NOMO-1 treated with DMSO at 0.1 percent for 48 hours (cell line): ENCODE measurements around the gene ELOVL2.
"Not testable (repeated sequence)": the region's sequence is repeated elsewhere in the genome, so short reads cannot be mapped to it uniquely, and the experiment has no call there.

Experiments
- DNase-seq: peaks from one replicate; lab custom pipeline; 2025; ENCODE audit not compliant: unreplicated experiment; lab: John Stamatoyannopoulos, UW

ELOVL2 gene, protein sequence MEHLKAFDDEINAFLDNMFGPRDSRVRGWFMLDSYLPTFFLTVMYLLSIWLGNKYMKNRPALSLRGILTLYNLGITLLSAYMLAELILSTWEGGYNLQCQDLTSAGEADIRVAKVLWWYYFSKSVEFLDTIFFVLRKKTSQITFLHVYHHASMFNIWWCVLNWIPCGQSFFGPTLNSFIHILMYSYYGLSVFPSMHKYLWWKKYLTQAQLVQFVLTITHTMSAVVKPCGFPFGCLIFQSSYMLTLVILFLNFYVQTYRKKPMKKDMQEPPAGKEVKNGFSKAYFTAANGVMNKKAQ

DNA sequence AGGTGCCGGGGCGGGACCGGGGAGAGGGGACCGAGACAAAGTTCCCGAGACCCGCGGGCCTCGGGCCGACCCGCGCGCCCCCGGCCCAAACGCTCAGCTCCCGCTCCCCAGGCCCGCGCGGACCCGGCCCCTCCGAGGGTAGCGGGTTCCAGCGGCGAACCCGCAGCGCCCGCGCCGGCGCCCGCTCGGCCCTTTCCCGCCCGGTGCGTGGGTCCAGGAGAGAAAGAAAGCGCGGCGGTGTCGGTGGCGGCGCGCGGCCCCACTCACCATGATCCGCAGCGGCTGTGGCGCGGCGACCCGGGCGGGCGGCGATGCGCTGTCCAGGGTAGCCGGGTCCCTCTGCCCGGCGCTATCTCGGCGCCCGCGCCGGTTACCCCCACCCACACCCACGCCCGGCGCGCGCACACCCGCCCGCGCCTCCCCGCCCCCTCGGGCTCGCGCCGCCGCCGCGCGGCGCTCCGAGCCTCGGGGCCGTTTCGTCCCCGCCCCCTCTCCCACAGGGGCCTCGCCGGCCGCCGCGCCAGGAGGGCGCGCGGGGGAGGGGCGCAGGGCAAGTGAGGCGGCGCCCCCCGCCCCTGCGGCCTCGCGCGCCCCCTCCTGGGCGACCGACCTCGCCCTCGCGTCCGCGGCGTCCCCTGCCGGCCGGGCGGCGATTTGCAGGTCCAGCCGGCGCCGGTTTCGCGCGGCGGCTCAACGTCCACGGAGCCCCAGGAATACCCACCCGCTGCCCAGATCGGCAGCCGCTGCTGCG, at the start of gene ELOVL2:
Gene ELOVL2 (minus strand): TSS at position 345 of the 751 bp plus-strand sequence. CDS start 75 bp downstream, at position 270.
- DNase-seq = no peak

DNA sequence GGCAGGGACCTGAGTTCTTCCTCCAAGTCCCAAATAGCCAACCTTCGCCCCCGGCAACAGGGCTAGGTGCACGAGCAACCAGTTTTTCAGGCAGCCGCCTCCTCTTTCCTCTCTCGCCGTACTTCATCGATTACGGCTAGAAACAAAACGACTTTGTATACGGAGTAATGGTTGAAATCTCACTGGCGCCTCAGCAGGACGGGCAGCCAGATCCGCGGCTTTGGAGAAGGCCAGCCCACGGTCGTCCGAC, 49.2 kb upstream of the ELOVL2 start:
- no peak for DNase-seq

DNA sequence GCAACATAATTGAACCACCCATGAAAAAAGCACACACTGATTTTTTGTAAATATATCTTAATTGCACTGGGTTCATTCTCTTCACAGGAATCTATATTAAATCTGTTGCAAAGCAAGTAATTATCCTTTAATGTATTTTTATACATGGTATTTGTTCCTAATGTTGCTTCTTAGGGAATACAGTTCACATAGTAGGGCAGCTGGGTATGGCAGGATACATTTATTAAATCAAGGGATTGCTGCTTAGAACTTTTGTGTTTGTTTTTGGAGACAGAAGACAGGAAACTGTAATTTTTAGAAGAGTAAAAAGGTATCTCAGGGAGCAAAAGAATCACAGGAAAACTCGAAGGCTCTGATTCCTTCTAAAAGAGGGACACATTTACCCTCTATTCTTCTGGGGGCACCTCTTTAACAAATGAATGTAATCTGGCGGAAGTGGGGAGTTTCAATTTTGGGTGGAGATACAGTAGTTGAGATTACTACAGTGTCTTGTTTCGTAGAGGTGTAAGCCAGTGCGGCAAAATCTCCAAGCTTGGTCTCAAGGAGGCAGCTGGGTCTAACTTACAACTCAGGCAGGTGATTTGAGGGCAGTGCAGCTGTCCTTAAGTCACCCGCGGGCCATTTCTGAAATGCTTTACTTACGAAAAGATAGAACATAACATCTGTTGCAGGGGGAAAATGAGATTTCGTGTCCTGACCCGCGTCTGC, 48.7 kb upstream of the ELOVL2 start:
- DNase-seq = peak; percentile 62

DNA sequence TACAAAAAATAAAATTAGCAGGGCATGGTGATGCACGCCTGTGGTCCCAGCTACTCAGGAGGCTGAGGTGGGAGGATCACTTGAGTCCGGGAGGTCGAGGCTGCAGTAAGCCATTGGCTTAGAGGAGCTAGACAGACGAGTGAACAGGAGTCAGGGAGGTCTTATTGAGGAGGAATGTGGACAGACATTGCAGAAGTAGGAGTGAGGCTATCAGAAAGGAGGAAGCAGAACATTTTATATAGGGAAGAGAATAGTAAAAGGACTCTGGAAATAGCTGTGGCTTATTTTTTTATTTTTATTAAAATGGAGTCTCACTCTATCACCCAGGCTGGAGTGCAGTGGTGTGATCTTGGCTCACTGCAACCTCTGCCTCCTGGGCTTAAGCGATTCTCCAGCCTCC, 47.0 kb upstream of the ELOVL2 start:
- peak; percentile 27 for DNase-seq

DNA sequence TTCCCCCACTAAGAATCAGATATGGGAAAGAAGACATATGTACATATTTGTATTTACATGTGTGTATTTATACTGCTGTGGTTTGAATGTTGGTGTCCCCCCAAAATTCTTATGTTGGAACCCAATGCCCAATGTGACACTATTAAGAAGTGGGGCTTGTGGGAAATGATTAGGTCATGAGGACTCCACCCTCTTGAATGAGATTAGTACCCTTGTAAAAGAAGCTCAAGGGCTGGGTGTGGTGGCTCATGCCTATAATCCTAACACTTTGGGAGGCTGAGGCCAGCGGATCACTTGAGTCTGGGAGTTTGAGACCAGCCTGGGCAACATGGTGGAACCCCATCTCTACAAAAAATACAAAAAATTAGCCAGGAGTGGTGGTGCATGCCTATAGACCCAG, 45.6 kb upstream of the ELOVL2 start:
- no peak for DNase-seq

DNA sequence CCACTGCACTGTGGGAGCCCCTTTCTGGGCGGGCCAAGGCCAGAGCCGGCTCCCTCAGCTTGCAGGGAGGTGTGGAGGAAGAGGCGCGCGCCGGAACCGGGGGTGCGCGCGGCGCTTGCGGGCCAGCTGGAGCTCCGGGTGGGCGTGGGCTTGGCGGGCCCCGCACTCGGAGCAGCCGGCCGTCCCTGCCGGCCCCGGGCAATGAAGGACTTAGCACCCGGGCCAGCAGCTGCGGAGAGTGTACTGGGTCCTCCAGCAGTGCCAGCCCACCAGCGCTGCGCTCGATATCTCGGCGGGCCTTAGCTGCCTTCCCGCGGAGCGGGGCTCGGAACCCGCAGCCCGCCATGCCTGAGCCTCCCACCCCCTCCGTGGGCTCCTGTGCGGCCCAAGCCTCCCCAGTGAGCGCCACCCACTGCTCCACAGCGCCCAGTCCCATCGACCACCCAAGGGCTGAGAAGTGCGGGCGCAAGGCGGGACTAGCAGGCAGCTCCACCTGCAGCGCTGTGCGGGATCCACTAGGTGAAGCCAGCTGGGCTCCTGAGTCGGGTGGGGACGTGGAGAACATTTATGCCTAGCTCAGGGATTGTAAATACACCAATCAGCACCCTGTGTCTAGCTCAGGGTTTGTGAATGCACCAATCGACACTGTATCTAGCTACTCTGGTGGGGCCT, 43.2 kb upstream of the ELOVL2 start:
- DNase-seq = not testable (repeated sequence)

DNA sequence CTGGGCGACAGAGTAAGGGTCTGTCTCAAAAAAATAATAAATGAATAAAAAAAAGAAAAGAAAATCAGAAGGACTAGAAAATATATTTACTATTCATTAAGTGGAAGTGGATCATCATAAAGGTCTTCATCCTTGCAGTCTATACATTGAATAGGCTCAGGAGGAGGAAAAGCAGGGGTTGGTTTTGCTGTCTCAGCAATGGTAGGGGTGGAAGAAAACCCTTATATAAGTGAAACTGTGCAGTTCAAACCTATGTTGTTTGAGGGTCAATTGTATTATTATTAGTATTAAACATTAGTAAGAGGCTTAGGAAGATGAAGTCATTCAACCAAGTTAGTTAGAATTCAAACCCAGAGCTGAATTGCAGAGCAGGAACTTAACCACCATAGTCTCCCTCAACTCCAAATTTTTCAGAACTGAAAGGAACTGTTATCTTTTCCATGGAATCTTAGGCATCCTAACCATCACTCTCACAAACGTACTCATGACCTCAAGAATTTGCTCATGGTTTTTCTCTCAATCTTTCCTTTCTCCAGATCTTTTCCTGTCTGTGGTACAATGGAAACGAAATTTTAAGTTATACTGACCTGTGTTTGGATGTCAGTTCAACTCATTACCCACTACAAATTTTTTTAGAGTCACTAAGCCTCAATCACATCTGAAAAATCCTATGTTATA, 41.8 kb upstream of the ELOVL2 start:
- no peak for DNase-seq

DNA sequence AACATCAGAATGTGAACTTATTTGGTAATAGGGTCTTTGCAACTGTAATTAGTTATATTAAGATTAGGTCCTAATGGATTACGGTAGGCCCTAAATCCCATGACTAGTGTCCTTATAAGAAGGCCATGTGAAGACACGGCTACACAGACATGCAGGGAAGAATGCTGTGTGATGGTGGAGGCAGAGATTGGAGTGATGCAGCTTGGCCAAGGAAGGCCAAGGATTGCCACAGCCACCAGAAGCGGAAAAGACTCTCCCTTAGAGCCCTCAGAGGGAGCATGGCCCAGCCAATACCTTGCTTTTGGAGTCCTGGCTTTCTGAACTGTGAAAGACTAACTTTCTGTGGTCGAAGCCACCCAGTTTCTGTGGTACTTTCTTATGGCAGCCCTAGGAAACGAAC, 39.9 kb upstream of the ELOVL2 start:
- DNase-seq = no peak

DNA sequence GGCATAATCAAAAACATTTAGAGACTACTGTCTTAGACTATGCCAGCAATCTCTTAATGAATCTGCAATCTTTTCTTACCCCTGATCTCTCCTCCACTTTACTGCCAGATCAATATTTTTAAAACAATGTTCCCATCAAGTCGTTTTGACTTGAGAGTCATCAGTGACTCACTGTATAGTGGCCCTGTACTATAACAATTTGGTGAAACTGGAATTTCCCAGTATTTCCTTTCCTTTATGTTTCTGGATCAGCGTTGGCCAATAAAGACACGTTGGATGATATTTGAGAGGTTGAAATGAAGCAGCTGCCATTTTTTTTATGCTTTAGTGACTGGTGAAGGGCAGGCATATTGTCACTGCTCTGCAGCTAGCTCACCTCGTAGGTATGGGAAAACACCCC, 39.4 kb upstream of the ELOVL2 start:
- DNase-seq = no peak

DNA sequence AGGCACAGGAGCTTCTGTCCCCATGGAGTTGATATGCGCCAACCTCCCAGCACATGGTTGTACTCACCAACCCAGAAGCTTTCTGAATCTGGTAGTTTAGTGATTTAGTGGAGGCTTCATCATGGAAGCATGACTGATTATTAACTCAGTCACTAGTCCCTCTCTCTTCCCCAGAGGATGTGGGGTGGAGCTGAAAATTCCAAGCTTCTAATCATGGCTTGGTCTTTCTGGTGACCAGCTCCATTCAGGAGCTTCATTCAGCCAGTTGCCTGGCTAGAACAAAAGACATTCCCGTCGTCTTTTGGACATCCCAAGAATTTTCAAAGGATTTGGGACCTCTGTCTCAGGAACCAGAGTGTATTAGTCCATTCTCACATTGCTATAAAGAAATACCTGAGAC, 36.2 kb upstream of the ELOVL2 start:
- no peak for DNase-seq

DNA sequence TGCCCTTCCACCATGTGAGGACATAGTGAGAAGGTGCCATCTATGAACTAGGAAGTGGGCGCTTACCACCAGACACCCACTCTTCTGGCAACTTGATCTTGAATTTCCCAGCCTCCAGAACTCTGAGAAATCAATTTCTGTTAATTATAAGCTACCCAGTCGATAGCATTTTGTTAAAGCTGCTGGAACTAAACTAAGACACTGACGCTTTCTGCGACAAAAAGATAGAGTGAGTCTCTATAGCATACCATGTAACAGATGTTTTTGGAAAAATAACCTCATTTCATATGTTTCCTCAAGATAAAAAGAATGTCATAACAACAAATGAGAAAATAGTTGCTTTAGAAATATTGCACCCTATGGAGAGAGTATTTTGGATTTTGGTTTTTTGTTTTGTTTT, 34.2 kb upstream of the ELOVL2 start:
- DNase-seq = no peak

DNA sequence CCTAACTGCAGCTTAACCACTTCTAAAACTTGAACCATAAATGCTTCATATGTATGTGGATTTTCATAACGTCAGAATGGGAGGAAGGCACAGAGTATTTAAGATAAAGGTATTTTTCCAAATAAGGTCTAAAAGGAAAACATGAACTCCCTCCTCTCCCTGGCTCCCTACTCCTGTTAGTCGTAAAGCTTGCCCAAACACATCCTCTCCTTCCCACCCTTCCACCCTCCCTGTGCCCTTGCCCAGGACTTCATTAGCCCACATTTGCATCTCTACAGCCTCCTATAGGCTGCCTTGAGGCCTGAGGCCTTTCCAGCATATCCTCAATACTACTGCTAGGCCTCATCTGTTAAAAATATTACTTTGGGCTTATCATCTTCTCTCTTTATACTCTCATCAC, 32.4 kb upstream of the ELOVL2 start:
- DNase-seq = no peak

DNA sequence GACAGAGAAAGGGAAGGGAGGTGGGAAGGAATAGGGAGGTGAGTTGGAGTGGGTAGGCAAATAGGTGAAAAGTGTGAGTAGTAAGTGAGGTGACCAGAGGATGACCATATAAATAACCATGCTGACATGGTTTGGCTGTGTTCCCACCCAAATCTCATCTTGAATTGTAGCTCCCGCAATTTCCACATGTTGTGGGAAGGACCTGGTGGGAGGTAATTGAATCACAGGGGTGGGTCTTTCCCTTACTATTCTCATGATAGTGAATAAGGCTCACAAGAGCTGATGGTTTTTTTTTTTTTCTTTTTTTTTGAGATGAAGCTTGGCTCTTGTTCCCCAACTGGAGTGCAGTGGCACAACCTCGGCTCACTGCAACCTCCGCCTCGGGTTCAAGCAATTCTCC, 28.0 kb upstream of the ELOVL2 start:
- no peak for DNase-seq

DNA sequence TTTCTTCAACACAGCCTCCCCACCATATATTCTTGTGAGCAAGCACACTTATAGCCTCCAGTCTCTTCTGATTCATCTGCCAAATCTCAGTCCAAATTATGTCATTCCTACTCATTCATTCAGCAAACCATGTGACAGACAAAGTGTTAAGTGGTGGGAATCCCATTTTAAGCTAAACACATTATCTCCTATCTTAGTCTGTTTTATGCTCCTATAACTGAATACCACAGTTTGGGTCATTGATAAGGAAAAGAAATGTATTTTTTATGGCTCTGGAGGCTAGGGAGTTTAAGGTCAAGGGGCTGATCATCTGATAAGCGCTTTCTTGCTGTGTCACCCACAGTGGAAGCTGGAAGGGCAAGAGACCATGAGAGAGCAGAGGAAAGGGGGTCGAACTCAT, 25.7 kb upstream of the ELOVL2 start:
- no peak for DNase-seq

DNA sequence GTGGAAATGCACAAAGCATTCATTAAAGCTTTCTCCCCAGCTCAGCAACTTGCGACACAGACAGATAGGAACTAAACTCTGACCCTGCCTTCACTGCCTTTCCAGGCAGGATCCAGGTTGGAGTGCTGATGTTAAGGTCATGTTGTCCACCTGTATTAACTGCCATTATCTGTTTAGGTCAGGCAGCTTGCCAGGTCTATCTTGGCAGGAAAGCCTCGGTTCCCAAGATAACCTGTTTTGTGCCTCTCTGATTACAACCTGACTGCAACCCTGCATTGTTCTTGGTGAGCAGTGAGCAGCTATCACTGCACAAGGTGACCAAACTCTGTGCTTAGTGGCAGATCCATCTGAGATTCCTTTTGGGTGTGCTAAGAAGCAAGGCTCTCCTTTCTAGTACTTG, 23.2 kb upstream of the ELOVL2 start:
- DNase-seq = no peak

DNA sequence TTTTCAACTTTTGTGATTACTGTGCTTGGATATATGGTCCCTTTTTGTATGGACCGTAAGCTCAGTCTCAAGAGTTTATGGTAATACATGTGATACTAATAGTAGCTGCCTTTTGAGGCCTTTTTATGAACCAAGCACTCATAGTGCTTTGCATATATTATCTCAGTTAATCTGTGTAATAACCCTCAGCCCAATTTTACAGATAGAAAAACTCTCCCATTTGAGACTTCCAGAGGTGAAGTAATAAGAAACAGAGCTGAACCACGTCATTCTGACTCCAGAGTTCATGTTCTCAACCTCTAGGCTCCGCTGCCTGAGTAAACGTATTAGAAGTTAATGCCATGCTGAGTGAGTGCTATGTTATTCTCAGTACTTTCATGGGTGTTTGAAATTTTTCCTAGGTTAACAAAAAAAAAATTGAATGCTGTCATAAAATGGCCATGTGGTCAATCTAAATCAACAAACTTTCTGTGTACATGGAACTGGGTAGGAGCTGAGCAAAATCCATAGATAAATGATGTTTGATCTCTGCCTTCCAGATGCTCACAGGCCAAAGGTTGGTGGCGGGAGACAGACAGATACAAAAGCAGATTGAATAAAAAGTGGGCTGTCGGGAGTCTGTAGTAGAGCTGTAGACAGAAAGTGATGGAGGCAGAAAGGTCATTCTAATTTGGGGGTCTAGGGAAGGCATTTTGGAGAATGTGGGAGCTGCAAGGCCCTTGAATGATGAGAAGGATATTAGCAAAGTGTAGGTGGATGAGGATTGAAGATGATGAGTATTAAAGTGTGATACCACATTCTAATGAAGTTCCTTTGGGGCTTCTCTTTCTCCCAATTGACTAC, 22.6 kb upstream of the ELOVL2 start:
- no peak for DNase-seq

DNA sequence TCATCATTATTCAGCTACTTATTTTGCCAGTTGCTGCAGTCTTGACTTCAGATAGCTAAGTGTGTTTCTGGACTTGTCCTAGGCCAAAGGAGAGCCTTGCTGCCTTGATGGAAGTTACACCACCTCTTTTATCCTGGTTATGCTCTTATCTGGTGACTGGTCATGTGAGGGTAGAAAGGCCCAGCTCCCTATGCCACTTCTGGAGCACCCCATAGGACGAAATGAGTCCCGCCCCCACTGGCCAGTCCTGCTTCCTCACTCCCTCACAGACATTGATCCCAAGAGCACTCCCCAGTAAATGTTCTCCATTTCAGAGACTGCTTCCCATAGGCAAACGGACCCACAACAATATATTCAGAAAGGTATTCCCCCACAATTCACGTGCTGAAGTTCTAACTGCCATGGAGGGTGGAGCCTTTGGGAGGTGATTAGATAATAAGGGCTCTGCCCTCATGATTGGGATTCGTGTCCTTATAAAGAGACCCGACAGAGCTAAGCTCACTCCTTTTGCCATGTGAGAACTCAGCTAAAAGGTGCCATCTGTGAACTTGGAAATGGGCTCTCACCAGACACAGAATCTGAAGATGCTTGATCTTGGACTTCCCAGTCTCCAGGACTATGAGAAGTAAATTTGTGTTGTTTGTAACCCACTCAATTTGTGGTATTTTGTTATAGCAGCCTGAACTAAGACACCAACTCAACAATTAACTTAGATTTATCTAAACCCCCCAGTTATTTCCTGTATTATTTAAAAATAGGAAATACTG, 21.5 kb upstream of the ELOVL2 start:
- DNase-seq = no peak

DNA sequence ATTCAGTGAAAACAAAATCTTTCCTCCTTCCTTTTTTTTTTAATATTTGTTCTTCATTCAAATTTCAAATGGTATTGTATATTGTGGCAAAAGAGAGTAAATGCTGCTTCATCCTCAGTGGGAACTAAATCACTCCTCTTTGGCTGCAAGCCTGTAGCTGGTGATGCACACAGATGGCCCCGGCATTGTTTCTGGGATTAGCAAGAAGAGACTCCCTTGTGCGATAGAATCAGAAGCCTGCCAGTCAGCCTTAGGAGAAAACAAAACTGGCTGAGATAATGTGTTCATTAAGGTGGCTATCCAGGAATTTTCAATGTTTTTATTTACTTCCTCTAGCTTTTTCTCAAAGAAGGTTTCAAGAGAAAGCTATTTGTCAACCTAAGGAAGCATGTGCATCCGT, 20.7 kb upstream of the ELOVL2 start:
- DNase-seq = no peak

DNA sequence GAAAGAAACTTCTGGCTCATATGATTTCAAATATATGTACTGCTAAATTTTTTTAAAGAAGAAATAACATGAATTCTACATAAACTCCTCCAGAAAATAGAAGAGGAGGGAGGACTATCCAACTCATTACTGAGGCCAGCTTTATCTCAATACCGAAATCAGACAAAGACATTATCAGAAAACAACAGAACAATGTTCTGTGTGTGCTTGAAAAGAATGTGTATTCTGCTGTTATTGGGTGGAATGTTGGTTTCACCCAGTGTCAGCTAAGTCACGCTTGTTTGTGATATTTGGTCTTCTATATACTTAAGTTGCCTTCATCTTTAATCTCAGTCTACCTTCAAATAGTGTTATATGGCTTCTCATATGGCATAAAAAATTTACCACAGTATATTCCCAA, 18.6 kb upstream of the ELOVL2 start:
- DNase-seq = no peak

DNA sequence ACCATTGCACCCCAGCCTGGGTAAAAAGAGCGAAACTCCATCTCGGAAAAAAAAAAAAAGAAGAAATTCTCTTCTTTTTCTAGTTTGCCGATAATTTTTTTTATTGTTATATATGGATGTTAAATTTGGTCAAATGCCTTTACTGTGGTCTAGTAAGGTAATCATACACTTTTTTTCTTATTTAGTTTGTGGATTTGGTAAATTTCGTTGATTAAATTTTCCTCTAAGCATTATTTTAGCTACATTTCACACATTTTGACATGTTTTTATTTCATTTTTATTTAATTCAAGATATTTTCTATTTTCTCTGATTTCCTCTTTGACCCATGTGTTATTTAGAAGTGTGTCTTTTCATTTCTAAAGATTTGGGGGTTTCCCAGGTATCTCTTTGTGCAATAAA, 18.0 kb upstream of the ELOVL2 start:
- DNase-seq = no peak
